Stimulated activated CD8-positive, alpha-beta memory T cell treated with anti-CD3 and anti-CD28 coated beads, Interleukin-7, amount 100 ng/mL, for 1 hour (primary cell): ENCODE data around the gene ADAM19.
"Not testable (repeated sequence)": the region's sequence is repeated elsewhere in the genome, so short reads cannot be mapped to it uniquely, and the experiment has no call there.

Experiments used
- DNase-seq, 2 donors: peaks; one replicate each; pipeline ENCODE4 v3.0.0-alpha.2; 2020; ENCODE audit warnings: low read depth in 2 of 2

Gene ADAM19

DNA sequence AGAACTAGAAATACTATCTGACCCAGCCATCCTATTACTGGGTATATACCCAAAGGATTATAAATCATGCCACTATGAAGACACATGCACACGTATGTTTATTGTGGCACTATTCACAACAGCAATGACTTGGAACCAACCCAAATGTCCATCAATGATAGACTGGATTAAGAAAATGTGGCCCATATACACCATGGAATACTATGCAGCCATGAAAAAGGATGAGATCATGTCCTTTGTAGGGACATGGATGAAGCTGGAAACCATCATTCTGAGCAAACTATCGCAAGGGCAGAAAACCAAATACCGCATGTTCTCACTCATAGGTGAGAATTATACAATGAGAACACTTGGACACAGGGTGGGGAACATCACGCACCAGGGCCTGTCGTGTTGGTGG, 145.7 kb downstream of the ADAM19 start:
- DNase-seq = not testable (repeated sequence)
